HL-60 (cell line): ENCODE results near the gene CCN2.

Source experiments
- DNase-seq, 2 experiments: peaks; one replicate each; pipeline ENCODE4 v3.0.0-alpha.2; 2010 to 2020; ENCODE audit warnings: low read depth in 1 of 2, low spot score in 1 of 2
- H3K27ac ChIP-seq: fragments of 250-450 bp; sonication (Bioruptor Pico); replicated peaks from 2 replicates; pipeline ENCODE4 v1.5.1; 2020; ENCODE audit warnings: mild to moderate bottlenecking, moderate library complexity
- H3K27me3 ChIP-seq: fragments of 250-450 bp; sonication (Bioruptor Pico); 2 replicates; pipeline ENCODE4 v1.5.1; 2021; ENCODE audit warnings: mild to moderate bottlenecking, moderate library complexity; ENCODE audit not compliant: insufficient read depth, poor library complexity, severe bottlenecking
- H3K4me3 ChIP-seq: replicated peaks from 2 replicates; pipeline ENCODE4 v1.5.1; 2011; ENCODE audit warnings: mild to moderate bottlenecking, control low read depth, low read length; ENCODE audit not compliant: insufficient read depth
- CTCF ChIP-seq: IDR thresholded peaks from one replicate; pipeline ENCODE4 v1.5.1; 2011; ENCODE audit warnings: low read length, control low read depth, inconsistent platforms; ENCODE audit not compliant: insufficient read depth
- GABPA ChIP-seq: IDR thresholded peaks from 2 replicates; pipeline ENCODE4 v1.6.1; 2012; ENCODE audit warnings: low read depth
- POLR2AphosphoS5 ChIP-seq: IDR thresholded peaks from 2 replicates; pipeline ENCODE4 v1.6.1; 2012; ENCODE audit warnings: low read depth
- REST ChIP-seq: IDR thresholded peaks from 2 replicates; pipeline ENCODE4 v1.6.1; 2012; ENCODE audit warnings: low read depth; ENCODE audit not compliant: insufficient replicate concordance
- SPI1 ChIP-seq: IDR thresholded peaks from 2 replicates; pipeline ENCODE4 v1.6.1; 2012; ENCODE audit warnings: low read depth, mild to moderate bottlenecking, borderline replicate concordance

CCN2 gene

GRCh38 chr6:131992557-131992956 lies 41.4 kb upstream of the CCN2 start:
- H3K27me3 ChIP-seq: no peaks in the 10 kb centered on the region
- H3K27ac ChIP-seq: no peak overlapping the region
- DNase-seq: no peak
- H3K4me3 ChIP-seq: no peak overlapping the region
- TF ChIP-seq GABPA (no peak), CTCF (no peak), REST (no peak), POLR2AphosphoS5 (no peak), SPI1 (no peak)

- Histone ChIP-seq H3K4me3 (no peak overlapping the region), H3K27me3 (no peaks in the 10 kb centered on the region), H3K27ac (no peak overlapping the region)
- TF ChIP-seq SPI1 (no peak), CTCF (no peak), REST (no peak), POLR2AphosphoS5 (no peak), GABPA (no peak)
- DNase-seq: no peak
Observed at GRCh38 chr6:131989036-131989435, 37.9 kb upstream of the CCN2 start.

- no peak for DNase-seq
- TF ChIP-seq GABPA: no peak
- TF ChIP-seq REST: no peak
- no peak for TF ChIP-seq SPI1
- TF ChIP-seq CTCF: no peak
- TF ChIP-seq POLR2AphosphoS5: no peak
- Histone ChIP-seq H3K27me3 (no peaks in the 10 kb centered on the region), H3K4me3 (no peak overlapping the region), H3K27ac (no peak overlapping the region)
Observed at GRCh38 chr6:131982740-131983259, 31.6 kb upstream of the CCN2 start.
